GM10266 (cell line): ENCODE data around the gene LIM2.
A peak's percentile ranks its signal among the peaks of the same experiment; 100 is the strongest.

Experiments used
- DNase-seq: peaks from one replicate; pipeline ENCODE4 v3.0.0; 2012; ENCODE audit errors: extremely low spot score
- TF ChIP-seq, protein P1 (sequence below): IDR thresholded peaks from 2 replicates; pipeline ENCODE4 v1.5.1; 2012; ENCODE audit warnings: mild to moderate bottlenecking, low read depth; ENCODE audit not compliant: control insufficient read depth, insufficient read depth; ENCODE audit errors: missing control alignments

LIM2 gene

DNA sequence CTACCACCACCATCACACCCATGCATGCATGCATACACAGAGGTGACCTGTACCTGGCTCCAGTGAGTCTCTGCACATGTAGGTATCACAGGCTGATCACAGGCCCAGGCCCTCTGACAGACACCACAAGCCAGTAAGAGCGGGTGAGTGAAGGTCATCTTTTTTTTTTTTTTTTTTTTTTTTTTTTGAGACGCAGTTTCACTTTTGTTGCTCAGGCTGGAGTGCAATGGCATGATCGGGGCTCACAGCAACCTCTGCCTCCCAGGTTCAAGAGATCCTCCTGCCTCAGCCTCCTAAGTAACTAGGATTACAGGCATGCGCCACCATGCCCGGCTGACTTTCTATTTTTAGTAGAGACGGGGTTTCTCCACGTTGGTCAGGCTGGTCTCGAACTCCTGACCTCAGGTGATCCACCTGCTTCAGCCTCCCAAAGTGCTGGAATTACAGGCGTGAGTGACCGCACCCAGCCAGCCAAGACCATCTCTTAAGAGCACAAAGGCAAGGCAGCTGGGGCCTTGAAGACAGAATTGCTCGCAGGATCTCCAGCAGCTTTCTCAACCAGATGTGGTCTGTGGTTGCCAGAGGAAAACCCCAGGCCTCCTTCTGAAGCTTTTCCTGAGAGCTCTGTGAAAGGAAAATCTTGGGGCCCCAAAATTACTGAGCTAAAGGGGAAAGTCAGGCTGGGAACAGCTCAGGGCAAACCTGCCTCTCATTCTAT, 12.1 kb downstream of the LIM2 start:
- no peak for DNase-seq
- TF ChIP-seq, protein P1, sequence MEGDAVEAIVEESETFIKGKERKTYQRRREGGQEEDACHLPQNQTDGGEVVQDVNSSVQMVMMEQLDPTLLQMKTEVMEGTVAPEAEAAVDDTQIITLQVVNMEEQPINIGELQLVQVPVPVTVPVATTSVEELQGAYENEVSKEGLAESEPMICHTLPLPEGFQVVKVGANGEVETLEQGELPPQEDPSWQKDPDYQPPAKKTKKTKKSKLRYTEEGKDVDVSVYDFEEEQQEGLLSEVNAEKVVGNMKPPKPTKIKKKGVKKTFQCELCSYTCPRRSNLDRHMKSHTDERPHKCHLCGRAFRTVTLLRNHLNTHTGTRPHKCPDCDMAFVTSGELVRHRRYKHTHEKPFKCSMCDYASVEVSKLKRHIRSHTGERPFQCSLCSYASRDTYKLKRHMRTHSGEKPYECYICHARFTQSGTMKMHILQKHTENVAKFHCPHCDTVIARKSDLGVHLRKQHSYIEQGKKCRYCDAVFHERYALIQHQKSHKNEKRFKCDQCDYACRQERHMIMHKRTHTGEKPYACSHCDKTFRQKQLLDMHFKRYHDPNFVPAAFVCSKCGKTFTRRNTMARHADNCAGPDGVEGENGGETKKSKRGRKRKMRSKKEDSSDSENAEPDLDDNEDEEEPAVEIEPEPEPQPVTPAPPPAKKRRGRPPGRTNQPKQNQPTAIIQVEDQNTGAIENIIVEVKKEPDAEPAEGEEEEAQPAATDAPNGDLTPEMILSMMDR = no peak

DNA sequence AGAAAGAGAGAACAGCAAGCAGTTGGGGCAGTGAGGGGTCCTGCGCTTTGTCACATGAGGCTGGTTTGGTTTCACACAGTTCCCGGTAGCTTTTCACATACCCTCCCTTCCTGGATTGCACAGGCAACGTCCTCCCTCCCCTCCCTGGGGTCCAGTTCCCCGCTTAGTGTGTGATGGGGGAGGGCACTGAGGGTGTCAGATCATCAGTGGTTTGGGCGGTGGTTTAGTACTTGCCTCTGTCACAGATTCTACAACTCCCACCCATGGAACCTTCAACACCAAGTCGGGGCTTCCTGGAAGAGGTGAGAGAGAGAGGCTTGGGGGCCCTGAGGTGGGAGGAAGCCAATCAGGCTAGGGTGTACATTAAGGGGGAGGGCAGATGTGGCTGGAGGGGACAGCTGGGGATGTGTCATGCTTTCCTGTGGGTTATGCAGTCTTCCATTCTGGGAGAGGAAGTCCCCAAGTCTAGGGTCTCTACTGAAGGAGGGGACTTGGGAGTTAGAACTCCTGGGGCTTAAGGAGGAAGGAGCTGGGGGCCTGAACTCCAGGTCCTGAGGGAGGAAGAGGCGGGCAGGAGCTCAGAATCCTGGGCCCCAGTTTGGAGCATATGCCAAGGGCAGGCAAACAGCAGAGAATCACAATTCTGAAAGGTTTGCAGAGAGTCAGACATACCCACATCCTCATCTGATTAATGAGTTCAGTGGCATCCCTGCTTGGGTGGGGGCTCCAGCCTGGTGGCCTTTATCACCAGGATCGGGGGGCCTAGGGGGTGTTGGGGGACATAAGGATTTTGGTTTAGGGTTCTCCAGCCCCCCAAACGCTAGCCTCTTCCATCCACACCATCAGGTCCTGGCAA, 14.9 kb downstream of the LIM2 start, which contains the start of gene NKG7:
NKG7 (minus strand) TSS at position 6 of the 856 bp plus-strand sequence. CDS start 119 bp downstream, outside the sequence.
- peak; percentile 79 for DNase-seq
- TF ChIP-seq, protein P1 = no peak

DNA sequence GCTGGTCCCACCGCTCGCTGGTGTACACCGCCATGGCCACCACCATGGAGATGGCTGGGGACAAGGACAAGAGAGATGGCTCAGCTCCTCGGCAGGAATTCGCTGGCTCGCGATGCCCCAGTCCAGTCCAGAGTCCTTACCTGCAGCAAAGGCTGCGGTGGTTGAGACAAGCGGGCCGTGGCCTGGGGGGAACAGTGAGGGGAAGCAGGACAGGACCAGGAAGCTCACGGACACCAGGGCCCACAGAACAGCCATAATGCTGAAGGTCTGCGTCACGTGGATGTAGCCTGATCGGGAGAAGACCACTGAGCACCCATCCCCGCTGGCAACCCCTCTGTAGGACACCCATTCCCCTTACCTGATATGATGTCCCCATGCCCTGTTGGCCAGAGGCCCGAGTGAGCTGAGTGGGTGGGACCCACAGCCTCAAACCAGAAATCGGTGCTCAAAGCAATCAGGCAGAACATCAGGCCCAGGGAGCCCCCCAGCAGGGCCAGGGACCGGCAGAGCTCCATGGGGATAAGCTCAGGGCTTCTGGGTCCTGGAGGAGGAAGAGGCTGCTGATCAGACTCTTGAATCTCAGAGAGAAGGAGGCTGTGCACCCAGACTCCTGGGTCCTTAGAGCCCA, 15.6 kb downstream of the LIM2 start:
- no peak for DNase-seq
- TF ChIP-seq, protein P1 = no peak

DNA sequence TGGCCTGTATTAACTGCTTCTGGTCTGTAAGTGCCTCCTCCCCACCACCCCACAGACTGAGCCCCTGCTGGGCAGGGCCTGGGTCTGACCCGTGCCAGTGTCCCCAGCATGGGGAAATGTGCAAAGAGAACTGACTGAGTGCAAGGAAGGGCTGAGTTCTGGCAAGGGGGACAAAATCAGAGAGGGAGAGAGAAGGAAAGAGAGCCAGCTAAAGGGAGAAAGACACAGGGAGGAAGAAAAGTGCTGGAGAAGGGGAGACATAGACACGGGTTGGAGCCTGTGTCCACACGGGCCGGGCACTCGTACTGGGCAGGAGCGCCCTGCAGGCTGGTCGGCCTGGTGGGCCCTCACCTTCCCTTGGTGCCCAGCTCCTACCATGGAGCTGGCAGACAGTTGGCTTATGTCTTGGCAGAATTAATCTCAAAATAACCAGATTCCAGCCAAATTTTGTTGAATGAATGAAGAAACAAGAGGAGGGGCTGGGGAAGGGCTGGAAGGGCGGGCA, 16.5 kb downstream of the LIM2 start:
- TF ChIP-seq, protein P1 = no peak
- DNase-seq = no peak

DNA sequence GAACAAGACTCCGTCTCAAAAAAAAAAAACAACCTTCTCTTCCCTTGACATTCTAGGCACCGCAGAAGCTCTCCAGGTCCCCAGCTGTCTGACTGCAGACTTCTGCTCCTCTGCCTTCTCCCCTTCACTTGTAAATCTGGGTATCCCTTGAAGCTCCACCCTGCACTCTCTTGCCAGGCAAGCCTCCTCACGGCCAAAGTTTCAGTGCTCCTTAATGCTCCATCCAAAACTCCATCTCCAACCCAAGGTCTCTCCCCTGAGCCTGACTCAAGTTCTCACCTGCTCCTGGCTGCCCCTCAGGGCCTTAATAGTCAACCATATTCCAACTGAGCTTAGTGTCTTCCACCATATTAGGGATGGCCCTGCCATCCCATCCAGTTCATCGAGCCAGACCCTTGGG, 17.5 kb downstream of the LIM2 start:
- no peak for DNase-seq
- TF ChIP-seq, protein P1 = no peak

DNA sequence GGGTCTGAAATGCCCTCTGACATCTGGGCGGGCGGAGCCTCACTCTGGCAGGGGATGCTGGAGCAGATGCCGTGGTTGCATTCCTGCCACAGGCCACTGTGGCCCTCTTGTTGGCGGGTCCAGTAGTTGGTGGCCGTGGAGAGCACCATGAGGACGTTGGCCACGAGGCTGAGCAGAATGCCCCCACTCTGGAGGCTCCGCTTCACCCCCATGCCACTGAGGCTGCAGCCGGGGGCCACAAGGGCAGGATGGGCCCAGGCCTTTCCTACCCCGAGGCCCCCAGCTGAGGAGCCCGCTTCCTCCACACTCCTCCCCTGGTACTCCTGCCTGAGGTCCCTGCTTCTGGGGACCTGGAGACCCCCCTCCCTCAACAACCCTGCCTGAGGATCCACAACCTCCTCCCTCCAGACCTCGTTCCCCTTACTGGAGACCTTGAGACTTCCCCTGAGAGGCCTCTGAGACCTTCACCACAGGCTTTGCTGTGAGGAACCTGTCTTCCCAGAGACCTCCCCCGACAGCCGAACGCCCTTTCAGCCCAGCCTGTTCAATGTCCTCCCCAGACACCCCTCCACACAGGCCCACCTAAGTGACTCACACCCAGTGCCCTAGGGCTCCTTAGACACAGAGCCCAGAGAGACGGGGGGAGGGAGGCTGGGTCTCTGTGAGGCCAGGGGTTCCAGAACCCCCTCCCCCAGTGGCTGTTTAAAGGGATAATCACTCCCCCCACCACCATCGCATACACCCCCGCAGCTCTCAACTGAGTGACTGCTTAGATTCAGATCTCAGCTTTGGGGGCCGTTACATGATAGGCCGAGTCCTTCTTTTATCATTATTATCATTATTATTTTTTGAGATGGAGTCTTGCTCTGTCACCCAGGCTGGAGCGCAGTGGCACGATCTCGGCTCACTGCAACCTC, 19.1 kb downstream of the LIM2 start, which contains the start of gene CLDND2:
CLDND2 (minus strand) TSS at position 638 of the 917 bp plus-strand sequence; CDS start at position 212, 426 bp downstream.
- DNase-seq = no peak
- TF ChIP-seq, protein P1 = no peak
